ENCODE results near the gene KIF21B.

KIF21B gene

GRCh38 chr1:201001962-201002361, 21.6 kb downstream of the KIF21B start:
- no peak for TF ChIP-seq CTCF (IDR thresholded peaks at IDR 0.05; ENCODE audit: low read depth, low read length)
- Histone ChIP-seq H3K36me3 (peaks cover 97% of the 10 kb centered on the region), H3K27ac (no peak overlapping the region), H3K9me3 (ENCODE audit: severe bottlenecking) (no peaks in the 10 kb centered on the region), H3K27me3 (ENCODE audit: insufficient read depth, low read depth, severe bottlenecking) (no peaks in the 10 kb centered on the region), H3K4me3 (ENCODE audit: low read depth, low read length) (no peak overlapping the region)
- no peak for DNase-seq

- DNase-seq = no peak
- Histone ChIP-seq H3K27ac (no peak overlapping the region; the same call in 1 of the 2 replicates), H3K27me3 (ENCODE audit: insufficient read depth, low read depth, severe bottlenecking) (no peaks in the 10 kb centered on the region), H3K9me3 (ENCODE audit: severe bottlenecking) (no peaks in the 10 kb centered on the region), H3K36me3 (peaks cover 100% of the 10 kb centered on the region), H3K4me3 (ENCODE audit: low read depth, low read length) (no peak overlapping the region)
- no peak for TF ChIP-seq CTCF (IDR thresholded peaks at IDR 0.05; ENCODE audit: low read depth, low read length)
These were observed 23.1 kb downstream of the KIF21B start for GRCh38 chr1:201000391-201000790.

GRCh38 chr1:200999667-201000066, 23.8 kb downstream of the KIF21B start:
- H3K36me3 ChIP-seq = peaks cover 100% of the 10 kb centered on the region
- H3K9me3 ChIP-seq (ENCODE audit: severe bottlenecking) = no peaks in the 10 kb centered on the region
- no peaks in the 10 kb centered on the region for H3K27me3 ChIP-seq (ENCODE audit: insufficient read depth, low read depth, severe bottlenecking)
- no peak for DNase-seq
- no peak for TF ChIP-seq CTCF (IDR thresholded peaks at IDR 0.05; ENCODE audit: low read depth, low read length)
- no peak overlapping the region for H3K27ac ChIP-seq
- H3K4me3 ChIP-seq (ENCODE audit: low read depth, low read length) = no peak overlapping the region

- H3K4me3 ChIP-seq (ENCODE audit: low read depth, low read length) = no peak overlapping the region
- H3K27me3 ChIP-seq (ENCODE audit: insufficient read depth, low read depth, severe bottlenecking) = no peaks in the 10 kb centered on the region
- H3K36me3 ChIP-seq = peaks cover 98% of the 10 kb centered on the region
- no peak for TF ChIP-seq CTCF (IDR thresholded peaks at IDR 0.05; ENCODE audit: low read depth, low read length)
- no peak for DNase-seq
- H3K9me3 ChIP-seq (ENCODE audit: severe bottlenecking) = no peaks in the 10 kb centered on the region
- H3K27ac ChIP-seq = no peak overlapping the region
These were observed 25.2 kb downstream of the KIF21B start for GRCh38 chr1:200998323-200998722.

- TF ChIP-seq CTCF (IDR thresholded peaks at IDR 0.05; ENCODE audit: low read depth, low read length) = no peak
- Histone ChIP-seq H3K36me3 (peaks cover 98% of the 10 kb centered on the region), H3K4me3 (ENCODE audit: low read depth, low read length) (no peak overlapping the region), H3K27me3 (ENCODE audit: insufficient read depth, low read depth, severe bottlenecking) (no peaks in the 10 kb centered on the region), H3K27ac (peak overlapping the region; percentile 17), H3K9me3 (ENCODE audit: severe bottlenecking) (no peaks in the 10 kb centered on the region)
- DNase-seq = peak; percentile 54
These were observed 31.0 kb downstream of the KIF21B start for GRCh38 chr1:200992382-200993048.

- peaks cover 98% of the 10 kb centered on the region for H3K36me3 ChIP-seq
- H3K27me3 ChIP-seq (ENCODE audit: insufficient read depth, low read depth, severe bottlenecking) = no peaks in the 10 kb centered on the region
- TF ChIP-seq CTCF (IDR thresholded peaks at IDR 0.05; ENCODE audit: low read depth, low read length) = no peak
- H3K4me3 ChIP-seq (ENCODE audit: low read depth, low read length) = no peak overlapping the region
- H3K9me3 ChIP-seq (ENCODE audit: severe bottlenecking) = no peaks in the 10 kb centered on the region
- DNase-seq = no peak
- peak overlapping the region; percentile 2; the same call in 1 of the 2 replicates for H3K27ac ChIP-seq
These were observed 32.4 kb downstream of the KIF21B start for GRCh38 chr1:200991097-200991614.
